SK-N-MC (cell line): ENCODE results near the gene MLYCD.

Source experiments
- EZH2 ChIP-seq: fragments of 200-600 bp; sonication (generic); IDR thresholded peaks from one replicate; pipeline ENCODE4 v1.6.1; 2017; ENCODE audit warnings: antibody characterized with exemption
- POLR2AphosphoS5 ChIP-seq: IDR thresholded peaks from 2 replicates; pipeline ENCODE4 v1.6.1; 2012; ENCODE audit warnings: mild to moderate bottlenecking, low read depth, low read length, borderline replicate concordance

- TF ChIP-seq EZH2 (no peak), POLR2AphosphoS5 (no peak)
These were observed 15.3 kb downstream of the MLYCD start for GRCh38 chr16:83914091-83914710.
